Cardiac septum (tissue), 1 donor: ENCODE measurements around the gene DYRK2. TPM values are rescaled to one million over a fixed set of nuclear protein-coding genes. Genes with fewer than 3 reads are reported as not detected.
"Not testable (repeated sequence)": the region's sequence is repeated elsewhere in the genome, so short reads cannot be mapped to it uniquely, and the experiment has no call there.

ENCODE experiments used
- DNase-seq: peaks from one replicate; pipeline ENCODE4 v3.0.0-alpha.2; 2020; ENCODE audit warnings: low spot score
- intact Hi-C: fragments of 100-400 bp; cut with DNase I; formaldehyde crosslinking; loops from one replicate; pipeline ENCODE4 v1.14.0; 2022
- total RNA-seq: library from RNA; stranded (reverse); fragmentation: NEBNext Ultra II Directional; extraction: Animal tissue kit (Norgen Biotek cat#: 25700); gene quantifications from one replicate; pipeline ENCODE4 v1.2.1, GENCODE V29; 2021
- donor health status: DM: no; HTN: no; CAD: no.

DYRK2 gene
- total RNA-seq, 1 donor from 2014 or later = 56.0 TPM

DNA sequence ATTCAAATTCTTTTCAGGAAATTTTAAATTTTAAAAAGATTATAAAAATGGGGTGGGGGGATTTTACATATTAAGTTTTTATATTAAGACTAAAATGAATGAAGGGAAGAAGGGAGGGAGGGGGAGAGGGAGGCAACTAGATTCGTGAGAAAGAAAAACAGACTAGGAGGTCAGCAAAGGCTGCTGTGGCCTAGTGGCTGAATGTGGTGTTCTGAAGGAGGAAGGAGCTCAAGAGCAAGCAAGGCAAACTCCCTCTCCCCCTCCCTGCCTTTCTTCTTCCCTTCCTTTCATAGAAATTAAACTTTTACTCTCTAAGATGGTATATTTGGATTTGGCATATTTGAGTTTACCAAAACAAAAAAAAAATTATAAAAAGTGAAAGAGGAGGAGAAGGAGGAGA lies 18.1 kb downstream of the DYRK2 start:
- DNase-seq = no peak
- intact Hi-C loops = loop anchor here (5.0 kb wide), 1 partner anchor 41 kb away; no protein-coding TSS in a partner anchor

DNA sequence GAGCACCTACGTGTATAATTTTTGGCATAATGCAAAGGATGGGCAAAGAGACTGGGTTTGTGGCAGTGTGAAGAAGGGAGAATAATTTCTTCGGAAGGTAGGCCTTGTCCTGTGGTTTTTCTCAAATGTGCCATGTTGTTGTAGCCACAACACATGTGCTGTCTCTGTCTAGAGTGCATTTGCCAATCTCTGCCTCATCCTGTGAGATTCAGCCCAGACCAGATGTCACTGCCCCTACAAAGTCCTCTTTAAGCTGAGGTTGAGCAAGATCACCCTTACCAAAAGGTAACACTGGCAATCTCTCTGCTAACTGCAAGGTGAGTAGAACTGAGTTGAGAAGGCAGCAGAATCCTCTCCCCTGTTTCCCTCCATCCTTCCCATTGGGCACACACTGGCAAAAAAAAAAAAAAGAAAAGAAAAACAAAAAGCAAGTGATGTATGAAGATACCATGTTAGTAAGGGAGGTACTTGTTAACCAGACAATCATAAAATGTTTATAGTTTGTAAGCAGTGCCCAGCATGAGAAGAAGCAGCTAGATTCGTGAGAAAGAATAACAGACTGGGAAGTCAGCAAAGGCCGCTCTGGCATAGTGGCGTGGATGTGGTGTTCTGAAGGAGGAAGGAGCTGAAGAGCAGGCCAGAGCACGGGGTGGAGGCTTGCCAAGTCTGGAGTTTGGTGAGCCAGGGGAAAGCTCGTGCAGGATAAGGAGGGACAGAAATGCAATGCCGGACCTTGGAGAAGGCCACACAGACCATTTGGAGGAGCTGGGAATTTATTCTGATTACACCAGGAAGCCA lies 18.9 kb downstream of the DYRK2 start:
- peak; percentile 89 for DNase-seq
- intact Hi-C loops = loop anchor here (5.0 kb wide), 1 partner anchor 40 kb away; no protein-coding TSS in a partner anchor

DNA sequence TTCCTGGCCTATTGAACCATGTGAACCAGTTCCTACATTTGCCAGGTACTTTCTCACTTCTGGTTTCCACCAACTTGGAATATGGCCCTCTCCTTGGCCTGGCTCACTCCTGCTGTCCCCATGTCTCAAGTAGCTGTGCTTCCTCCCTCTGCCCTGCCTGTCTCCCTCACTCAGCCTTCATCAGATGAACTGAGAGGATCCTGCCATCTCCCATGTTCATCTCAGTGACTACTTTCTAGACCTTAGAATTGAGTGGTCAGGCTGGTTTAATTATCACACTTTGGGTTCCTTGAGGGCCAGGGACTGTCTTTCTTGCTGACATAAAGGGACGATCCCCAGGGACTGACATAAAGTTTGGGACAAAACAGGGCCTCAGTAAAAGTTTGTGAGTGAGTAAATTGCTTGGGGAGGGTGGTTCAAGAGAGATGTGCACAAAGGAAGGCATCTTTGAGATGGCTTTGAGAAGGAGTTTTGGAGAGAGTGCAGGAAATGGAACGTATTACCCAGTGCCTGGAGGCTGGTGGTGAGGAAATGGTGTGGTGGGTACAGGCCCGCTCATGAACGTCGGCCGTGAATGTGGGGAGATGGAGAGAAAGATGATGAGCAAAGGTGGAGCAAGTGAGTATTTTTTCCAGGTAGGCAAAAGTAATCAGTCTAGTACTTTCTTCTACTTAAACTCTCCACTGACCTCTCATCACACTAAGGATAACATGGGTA lies 20.8 kb downstream of the DYRK2 start:
- DNase-seq = no peak
- intact Hi-C loops = loop anchor here (5.0 kb wide), 1 partner anchor 38 kb away; no protein-coding TSS in a partner anchor

DNA sequence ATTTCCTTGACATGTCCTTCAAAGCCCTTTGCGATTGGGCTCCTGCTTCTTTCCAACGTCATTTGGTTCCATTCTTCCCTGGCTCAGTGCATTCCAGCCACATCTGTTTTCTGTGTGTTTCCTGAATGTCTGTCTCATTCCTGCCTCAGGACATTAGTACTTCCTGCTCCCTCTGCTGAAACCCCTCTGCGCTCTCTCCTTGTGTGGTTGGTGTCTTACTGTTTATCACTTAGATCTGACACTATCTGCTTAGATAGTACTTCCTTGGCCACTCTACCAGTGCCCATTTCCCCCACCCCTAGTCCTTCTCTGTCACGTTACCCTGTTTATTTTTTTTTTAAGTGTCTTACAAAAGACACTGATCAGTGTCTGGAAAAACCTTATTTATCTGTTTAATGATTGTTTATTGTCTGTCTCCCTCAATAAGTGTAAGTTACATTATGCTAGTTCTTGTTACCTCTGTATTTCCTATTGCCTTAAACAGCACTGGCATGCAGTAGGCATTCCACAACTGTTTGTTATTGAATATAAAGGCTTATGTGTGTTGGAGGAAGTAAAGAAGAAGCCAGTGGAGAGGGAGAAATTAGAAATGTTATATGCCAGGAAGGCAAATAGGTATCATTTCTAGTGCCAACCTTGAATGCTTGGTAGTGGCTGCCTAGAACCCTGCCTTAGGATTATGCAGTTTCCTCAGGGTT lies 21.5 kb downstream of the DYRK2 start:
- intact Hi-C loops = loop anchor here (5.0 kb wide), 1 partner anchor 37 kb away; no protein-coding TSS in a partner anchor
- no peak for DNase-seq

DNA sequence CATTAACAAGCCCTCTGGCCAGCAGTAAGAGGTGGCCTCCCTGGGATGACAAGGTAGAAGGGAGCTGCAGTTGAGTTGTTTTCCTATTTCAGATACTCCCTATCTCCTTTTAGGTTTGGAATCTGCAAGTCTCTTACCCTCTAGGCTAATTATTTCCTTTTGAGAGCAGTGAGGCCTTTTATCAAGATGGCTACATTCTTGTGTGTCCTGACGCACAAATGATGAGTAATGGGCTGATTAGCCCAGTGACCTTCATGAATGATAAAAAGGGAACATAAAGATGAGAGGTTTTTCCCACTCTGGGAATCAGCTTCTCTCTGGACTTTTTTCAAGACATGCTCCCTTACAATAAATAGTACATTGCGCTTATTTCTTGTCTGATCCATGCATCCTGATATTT lies 22.9 kb downstream of the DYRK2 start:
- DNase-seq = no peak
- intact Hi-C loops = no loop called here

DNA sequence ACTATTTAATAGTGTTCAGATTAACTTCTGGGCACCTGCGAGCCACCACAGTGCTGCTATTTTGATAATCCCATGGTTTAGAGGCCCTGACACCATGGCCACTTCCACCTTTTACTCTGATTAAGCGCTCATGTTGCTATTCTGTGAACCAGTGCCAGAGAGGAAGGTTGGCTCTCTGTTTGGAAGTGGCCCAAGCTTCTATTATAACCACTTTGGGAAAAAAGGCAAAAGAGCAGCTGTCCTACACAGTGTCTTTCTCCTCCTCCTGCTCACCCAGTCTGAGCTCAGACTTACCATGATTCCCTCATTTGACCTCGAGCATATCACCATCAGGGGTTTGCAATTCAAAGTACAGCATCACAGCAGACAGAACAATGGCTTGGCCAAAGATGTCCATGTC lies 23.3 kb downstream of the DYRK2 start:
- intact Hi-C loops = no loop called here
- DNase-seq = no peak

DNA sequence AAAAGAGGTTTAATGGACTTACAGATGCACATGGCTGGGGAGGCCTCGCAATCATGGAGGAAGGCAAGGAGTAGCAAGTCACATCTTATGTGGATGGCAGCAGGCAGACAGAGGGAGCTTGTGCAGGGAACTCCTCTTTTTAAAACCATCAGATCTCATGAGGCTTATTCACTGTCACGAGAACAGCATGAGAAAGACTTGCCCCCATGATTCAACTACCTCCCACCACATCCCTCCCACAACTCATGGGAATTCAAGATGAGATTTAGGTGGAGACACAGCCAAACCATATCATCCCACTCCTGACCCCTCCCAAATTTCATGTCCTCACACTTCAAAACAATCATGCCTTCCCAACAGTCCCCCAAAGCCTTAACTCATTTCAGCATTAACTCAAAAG lies 24.0 kb downstream of the DYRK2 start:
- DNase-seq, intact Hi-C loops: not testable (repeated sequence)

DNA sequence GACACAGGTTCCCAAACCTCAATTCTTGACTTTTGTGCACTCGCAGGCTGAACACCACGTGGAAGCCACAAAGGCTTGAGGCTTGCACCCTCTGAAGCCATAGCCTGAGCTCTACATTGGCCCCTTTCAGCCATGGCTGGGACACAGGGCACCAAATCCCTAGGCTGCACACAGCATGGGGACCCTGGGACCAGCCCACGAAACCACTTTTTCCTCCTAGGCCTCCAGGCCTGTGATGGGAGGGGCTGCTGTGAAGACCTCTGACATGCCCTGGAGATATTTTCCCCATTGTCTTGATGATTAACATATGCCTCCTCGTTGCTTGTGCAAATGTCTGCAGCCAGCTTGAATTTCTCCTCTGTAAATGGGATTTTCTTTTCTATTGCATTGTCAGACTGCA lies 25.0 kb downstream of the DYRK2 start:
- DNase-seq, intact Hi-C loops: not testable (repeated sequence)

DNA sequence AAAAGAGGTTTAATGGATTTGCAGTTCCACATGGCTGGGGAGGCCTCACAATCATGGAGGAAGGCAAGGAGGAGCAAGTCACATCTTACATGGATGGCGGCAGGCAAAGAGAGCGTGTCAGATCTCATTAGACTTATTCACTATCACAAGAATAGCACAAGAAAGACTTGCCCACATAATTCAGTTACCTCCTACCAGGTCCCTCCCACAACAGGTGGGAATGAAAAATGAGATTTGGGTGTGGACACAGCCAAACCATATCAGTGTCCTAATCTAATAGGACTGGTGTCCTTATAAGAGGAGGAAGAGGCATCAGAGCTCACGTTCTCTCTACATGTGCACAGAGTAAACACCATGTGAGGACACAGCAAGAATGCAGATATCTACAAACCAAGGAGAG lies 25.9 kb downstream of the DYRK2 start:
- intact Hi-C loops = no loop called here

DNA sequence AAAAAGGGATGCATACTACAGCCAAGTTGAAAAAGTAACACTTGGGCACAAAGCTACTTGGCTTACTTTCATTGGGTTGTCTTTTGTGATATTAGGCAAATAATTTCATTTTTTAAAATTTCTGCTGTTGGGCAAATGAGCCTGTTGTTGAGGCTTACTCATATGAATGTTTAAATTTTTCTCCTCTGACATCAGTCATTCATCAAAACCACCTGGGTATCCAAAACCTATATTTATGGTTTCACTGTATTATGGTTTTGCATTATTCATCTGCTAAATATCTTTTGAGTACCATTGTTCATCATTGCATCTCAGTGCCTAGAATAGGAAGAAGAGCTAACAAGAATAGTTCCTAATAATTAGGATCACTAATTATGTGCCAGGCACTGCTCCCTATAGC lies 28.1 kb downstream of the DYRK2 start:
- DNase-seq = no peak
- intact Hi-C loops = no loop called here

More for the DNA sequence above, 25.9 kb downstream of the DYRK2 start:
- no peak for DNase-seq

DNA sequence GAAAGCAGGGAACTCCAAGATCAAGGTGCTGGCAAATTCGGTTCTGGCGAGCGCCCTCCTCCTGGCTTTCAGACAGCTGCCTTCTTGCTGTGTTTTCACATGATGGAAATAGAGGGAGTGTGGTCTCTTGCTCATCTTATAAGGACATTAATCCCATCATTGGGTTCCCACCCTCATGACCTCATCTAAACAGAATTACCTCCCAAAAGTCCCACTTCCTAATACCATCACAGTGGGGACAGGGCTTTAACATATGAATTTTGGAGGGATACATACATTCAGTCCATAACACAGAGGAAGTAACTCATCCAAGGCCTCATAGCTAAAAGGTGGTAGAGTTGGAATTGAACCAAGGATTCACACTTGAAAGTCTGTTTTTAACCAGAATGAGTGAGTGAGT lies 28.6 kb downstream of the DYRK2 start:
- DNase-seq = no peak
- intact Hi-C loops = no loop called here

DNA sequence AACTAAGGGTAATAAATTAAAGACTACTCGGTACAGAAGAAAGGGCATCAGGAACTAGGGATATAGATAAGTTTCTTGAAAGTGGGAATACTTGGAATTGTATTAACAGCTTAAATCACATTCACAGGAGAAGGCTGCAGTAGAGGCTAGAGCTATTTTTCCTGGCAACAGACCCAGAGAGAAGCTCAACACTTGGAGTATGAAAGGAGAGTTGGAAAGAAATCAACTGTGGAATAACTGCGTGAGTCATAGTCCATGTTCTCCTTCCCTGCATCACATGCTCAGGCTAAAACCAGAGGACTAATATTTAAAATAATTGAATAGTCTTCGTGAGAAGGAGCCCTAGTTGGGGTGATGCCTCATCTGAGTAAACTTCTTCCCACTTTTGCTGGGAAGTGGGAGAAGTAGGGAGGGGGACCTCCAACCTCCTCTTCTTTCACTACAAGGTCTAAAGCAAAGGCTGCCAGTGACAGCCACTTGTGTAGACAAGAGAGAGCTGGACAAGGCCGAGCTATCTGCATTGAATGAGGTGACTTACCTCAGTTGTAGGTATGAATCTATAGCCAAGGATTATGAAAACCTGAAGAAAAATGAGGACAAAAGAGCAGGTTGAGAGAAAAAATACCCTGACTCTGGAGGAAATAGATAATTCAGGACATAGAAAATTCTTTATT lies 32.7 kb downstream of the DYRK2 start:
- DNase-seq = no peak

DNA sequence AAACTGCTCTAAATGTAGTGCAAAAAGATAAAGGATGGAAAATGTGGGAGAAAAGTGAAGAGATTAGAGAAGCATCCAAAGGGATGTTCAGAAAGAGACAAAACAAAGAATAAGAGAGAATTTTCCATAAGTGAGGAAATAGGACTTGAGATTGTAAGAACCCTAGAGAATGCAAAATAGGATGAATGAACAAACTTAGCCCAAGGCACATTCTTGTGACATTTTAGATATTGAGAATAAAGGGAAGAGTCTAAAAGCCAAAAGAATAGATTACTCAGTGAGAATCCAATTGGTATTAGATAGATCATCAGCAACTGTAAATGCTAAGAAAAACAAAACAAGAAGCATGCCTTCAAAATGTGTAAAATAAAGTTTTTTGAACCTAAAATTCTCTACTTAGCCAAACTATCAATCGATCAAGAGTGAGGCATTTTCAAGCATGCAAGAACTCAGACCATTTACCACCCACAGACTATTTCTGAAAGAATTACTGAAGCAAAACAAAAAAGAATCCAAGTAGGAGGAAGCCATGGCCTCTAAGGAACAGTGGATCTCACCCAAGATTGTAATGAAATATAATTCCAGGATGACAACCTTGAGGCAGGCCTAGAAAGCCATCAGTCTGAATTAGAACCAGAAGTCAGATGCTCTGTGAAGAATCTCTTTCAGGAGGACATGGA lies 33.5 kb downstream of the DYRK2 start:
- no peak for DNase-seq
- intact Hi-C loops = no loop called here

More for the DNA sequence above, 32.7 kb downstream of the DYRK2 start:
- intact Hi-C loops = no loop called here

DNA sequence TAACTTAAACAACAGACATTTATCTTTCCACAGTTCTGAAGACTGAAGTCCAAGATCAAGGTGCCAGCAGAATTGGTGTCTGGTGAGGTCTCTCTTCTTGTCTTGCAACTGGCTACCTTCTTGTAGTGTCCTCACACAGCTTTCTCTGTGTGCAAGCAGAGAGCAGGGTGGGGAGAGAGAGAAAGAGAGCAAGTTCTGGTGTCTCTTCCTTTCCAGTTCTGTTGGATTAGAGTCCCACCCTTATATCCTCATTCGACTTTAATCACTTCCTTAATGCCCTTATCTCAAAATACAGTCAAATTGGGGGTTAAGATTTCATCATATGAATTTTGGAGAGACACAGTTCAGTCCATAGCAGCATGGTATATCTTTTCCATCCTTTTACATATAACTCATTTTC lies 40.8 kb downstream of the DYRK2 start:
- no peak for DNase-seq
- intact Hi-C loops = no loop called here

DNA sequence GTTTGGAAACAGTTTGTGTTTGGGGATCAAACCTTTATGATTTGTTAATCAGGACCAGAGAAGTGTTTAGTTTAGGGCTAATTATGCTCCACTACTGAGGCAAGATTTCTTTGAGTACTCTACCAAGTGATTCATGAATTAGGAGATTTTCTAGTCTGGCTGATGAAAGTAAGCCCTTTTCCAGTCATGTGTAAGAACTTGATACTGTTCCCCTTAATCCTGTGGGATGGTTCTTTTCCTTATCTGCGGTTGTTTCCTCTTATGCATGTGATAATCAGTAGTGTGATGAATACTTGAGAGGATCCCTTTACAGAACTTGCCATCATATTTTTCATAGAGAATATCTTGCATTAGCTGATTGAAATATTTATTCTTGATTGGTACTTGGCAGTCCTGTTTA lies 42.1 kb downstream of the DYRK2 start:
- intact Hi-C loops = no loop called here

DNA sequence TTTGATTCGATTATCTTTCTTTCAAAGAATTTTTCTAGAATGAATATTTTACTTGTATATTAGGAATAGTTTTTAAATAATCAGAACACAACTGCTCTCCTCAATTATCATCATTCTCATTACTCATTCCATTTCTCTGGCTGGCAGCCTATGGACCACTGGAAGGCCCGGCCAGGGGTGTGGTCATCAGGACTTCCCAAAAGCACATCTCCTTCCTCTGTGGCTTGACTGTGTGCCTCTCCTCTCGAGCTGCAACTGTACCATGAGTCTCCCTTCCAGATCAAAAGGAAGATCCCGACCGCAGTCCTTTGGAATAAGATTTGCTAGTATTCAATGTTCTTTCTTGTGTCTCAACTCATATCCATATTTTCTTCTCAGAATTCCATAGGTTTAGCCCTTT lies 42.7 kb downstream of the DYRK2 start:
- DNase-seq = no peak
- intact Hi-C loops = no loop called here

More for the DNA sequence above, 42.1 kb downstream of the DYRK2 start:
- no peak for DNase-seq

DNA sequence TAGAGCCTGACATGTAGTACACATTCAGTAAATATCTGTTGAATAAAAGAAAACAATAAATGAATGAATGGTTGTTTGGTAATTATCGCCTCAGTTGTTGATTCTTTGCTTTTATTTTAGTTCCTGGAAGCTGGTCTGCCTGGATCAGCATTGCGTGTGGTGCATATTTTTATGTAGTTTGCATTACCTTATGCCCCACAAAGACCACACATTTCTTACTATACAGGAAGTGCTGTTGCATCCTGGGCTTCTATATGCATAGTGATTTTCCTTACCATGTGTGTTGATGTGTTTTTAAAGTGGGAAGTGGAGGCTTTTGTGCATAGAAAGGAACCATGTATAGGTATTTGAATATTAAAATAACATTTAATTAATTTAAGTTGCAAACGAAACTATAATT lies 43.6 kb downstream of the DYRK2 start:
- no peak for DNase-seq
- intact Hi-C loops = no loop called here

DNA sequence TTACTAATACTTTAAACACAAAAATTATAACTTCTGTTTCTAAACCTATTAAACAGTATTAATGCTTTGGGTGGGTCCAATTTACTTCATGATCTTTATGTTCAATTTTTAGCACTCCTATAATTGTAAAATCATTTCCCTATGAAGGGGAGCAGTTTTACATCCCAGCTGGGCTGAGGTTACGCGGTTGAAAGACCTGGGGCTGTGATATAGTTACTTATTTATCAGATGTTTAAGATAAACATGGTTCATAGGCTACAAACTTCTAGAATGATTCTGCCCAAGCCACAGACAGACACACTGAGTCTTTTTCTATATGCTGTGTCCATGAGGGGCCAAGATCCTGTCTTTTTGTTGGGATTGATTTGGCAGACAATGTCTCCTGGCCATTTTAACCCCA lies 44.4 kb downstream of the DYRK2 start:
- DNase-seq = no peak
- intact Hi-C loops = no loop called here

DNA sequence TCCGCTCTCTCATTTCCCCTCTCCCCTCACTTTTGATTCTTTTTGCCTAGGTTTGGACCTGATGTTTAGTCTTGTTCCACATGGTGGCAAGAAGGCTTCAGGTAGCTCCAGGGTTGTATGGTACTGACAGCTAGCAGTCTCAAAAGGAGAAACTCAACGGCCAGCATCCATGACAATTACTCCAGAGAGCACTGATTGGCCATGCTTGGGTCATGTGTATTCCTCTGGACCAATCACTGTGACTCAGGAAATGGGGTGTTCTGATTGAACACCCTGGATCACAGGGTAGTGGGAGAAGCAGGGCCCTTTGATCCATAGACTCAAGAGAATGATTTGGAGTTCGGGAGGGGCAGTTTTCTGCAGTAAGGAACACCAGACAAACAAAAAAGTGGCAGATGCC lies 45.3 kb downstream of the DYRK2 start:
- no peak for DNase-seq
- intact Hi-C loops = no loop called here
